ENCODE measurements around the gene CCDC24.

Gene CCDC24

DNA sequence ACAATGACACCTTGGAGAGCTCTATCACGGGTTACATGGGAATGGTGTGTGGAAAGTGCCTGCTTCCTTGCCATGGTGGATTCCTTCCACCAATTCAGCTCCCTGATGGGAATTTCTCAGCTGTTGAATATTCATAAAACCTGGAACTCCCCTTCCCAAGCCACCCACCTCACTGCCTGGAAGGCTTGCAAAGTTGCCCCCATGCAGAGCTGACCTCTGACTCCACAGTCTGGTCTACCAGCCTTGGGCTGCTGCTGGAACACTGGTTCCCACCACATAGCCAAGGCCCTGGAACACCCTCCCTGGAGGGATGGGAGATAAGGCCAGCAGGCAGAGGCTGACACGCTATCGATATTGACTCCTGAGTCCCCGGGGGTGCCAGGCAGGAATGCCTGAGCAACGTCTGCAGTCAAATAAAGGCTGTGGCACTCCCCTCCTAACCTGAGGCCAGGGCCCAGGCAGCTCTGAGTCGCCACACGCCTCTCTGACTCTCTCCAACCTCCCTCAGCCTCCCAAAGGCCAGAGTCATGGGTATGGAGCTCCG, 8.8 kb downstream of the CCDC24 start:
- no peak for DNase-seq (ENCODE audit: low read depth)
- H3K4me3 ChIP-seq (ENCODE audit: control insufficient read depth, low read depth, low read length): no peak overlapping the region
- no peak for TF ChIP-seq CTCF (IDR thresholded peaks at IDR 0.05; ENCODE audit: control insufficient read depth, insufficient read depth, low read depth, low read length, missing control alignments)

DNA sequence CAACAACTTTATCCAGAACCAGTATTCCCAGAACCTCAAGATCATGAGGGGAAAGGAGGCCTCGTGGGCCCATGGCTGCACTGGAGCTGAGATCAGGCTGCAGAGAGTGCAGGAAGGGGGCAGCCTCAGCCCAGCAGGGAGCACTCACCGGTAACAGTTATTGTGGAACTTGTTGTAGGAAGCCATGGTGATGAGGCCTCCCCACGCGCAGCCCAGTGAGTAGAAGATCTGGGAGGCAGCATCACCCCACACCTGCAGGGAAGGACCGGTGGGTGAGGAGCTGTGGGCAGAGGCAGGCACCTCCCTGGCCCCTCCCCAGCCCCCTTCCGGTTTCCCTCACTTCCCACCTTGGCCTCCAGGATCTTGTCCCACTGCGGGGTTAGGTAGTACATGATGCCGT, 10.8 kb downstream of the CCDC24 start:
- no peak overlapping the region for H3K4me3 ChIP-seq (ENCODE audit: control insufficient read depth, low read depth, low read length)
- no peak for TF ChIP-seq CTCF (IDR thresholded peaks at IDR 0.05; ENCODE audit: control insufficient read depth, insufficient read depth, low read depth, low read length, missing control alignments)
- no peak for DNase-seq (ENCODE audit: low read depth)

DNA sequence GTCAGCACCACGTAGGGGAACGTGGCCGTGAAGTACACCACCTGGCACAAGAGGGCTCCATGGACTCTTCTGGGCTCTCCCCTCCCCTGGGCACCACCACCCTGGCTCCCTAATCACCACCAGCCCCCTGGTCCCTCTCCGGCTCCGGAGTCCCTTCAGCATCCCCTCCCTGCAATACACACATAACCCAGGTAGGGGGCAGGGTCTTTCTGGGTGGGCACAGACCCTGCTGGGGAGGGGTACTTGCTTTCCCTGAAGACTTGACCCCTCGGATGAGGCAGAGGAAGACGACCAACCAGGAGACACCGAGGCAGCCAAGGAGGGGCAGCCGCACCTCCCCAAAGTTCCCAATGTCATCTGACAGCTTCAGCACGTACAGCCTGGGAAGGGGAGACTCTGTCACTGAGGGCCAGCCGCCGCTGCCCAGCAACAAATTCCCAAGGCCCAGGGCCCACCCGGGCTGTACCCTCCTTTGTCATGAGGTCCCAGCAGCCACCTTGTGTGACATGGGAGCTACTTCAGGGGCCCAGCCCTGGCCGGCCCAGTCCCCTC, 11.3 kb downstream of the CCDC24 start:
- DNase-seq (ENCODE audit: low read depth): no peak
- TF ChIP-seq CTCF (IDR thresholded peaks at IDR 0.05; ENCODE audit: control insufficient read depth, insufficient read depth, low read depth, low read length, missing control alignments): peak; percentile 17
- H3K4me3 ChIP-seq (ENCODE audit: control insufficient read depth, low read depth, low read length): no peak overlapping the region

DNA sequence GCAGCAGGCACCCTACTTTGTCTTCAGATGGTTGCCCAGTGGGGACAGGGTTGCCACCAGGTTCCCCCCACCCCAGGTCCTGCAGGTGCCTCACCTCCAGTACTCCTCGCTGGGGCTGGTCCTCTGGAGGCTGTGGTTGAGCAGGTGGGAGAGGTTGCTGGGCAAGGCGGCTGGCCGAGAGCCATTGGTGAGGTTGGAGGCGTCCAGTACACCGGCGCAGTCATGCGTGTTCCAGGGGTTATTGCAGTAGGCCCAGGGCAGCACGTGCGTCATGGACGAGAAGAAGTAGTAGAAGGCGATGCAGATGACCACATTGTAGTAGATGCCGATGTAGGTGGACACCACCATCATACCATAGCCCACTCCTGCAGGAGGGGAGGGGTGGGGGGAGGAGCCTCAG, 16.9 kb downstream of the CCDC24 start:
- TF ChIP-seq CTCF (IDR thresholded peaks at IDR 0.05; ENCODE audit: control insufficient read depth, insufficient read depth, low read depth, low read length, missing control alignments): no peak
- H3K4me3 ChIP-seq (ENCODE audit: control insufficient read depth, low read depth, low read length): no peak overlapping the region
- DNase-seq (ENCODE audit: low read depth): no peak

- no peak for TF ChIP-seq CTCF (IDR thresholded peaks at IDR 0.05; ENCODE audit: control insufficient read depth, insufficient read depth, low read depth, low read length, missing control alignments)
- no peak for DNase-seq (ENCODE audit: low read depth)
- no peak overlapping the region for H3K4me3 ChIP-seq (ENCODE audit: control insufficient read depth, low read depth, low read length)
Observed at GRCh38 chr1:44010935-44011471, 19.6 kb downstream of the CCDC24 start.

- DNase-seq (ENCODE audit: low read depth): no peak
Observed at GRCh38 chr1:44012404-44012803, 21.0 kb downstream of the CCDC24 start.

More at GRCh38 chr1:44012404-44012803, 21.0 kb downstream of the CCDC24 start:
- no peak for TF ChIP-seq CTCF (IDR thresholded peaks at IDR 0.05; ENCODE audit: control insufficient read depth, insufficient read depth, low read depth, low read length, missing control alignments)
- H3K4me3 ChIP-seq (ENCODE audit: control insufficient read depth, low read depth, low read length): no peak overlapping the region
